ENCODE results near the gene MYO7B.
"Not testable (repeated sequence)": the region's sequence is repeated elsewhere in the genome, so short reads cannot be mapped to it uniquely, and the experiment has no call there.

MYO7B gene

GRCh38 chr2:127552846-127553245 lies 17.4 kb downstream of the MYO7B start:
- no peak for DNase-seq

DNA sequence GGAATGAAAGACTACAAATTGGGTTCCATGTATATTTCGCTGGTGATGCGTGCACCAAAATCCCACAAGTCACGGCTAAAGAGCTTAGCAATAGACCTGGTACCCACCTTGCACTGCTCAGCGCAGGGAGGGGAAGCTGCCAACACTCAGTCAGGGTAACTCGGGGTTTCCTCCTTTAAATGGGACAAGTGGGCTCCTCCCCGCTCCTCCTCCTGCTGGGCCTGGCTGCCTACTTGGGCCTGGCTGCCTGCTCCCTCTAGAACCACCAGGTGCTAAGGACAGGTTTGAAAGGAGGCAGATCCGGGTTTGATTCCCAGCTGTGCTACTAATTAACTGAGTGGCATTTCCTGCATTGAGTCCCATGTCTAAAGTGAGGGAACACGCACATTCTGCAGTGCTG lies 23.4 kb downstream of the MYO7B start:
- no peak for DNase-seq

GRCh38 chr2:127559454-127559853 lies 24.0 kb downstream of the MYO7B start:
- no peak for DNase-seq

DNA sequence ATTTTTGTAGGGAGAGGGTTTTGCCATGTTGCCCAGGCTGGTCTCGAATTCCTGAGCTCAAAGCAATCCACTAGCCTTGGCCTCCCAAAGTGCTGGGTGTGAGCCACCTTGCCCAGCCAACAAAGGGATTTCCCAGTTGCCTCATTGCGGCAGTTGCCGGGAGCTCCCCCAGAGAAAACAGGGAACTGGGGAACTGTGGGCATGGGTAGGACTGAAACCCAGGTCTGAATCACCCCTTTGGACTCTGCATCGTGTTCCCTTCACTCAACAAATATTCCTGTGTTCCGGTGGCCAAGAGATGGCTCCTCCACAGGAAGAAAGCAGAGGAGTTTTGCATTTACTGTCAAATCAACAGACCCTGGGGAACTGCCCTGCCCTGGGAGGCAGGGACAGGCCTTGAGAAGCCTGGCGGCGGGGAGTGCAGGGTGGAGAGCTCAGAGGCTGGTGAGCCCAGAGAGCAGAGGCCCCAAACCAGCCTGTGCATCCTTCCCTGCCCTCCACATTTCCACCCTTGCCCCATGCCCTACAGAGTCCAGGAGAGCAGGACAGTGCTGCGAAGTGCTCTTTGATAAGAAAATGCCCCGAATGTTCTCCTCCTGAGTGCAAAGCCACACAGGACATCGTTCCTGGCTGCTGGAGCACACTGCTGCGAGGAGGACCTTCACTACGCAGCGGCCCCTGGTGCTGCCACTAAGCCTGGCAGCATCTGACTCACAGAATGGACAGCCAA lies 24.9 kb downstream of the MYO7B start:
- no peak for DNase-seq

GRCh38 chr2:127560931-127561280 lies 25.4 kb downstream of the MYO7B start:
- no peak for DNase-seq

- no peak for DNase-seq
Observed at GRCh38 chr2:127561371-127561770, 25.9 kb downstream of the MYO7B start.

DNA sequence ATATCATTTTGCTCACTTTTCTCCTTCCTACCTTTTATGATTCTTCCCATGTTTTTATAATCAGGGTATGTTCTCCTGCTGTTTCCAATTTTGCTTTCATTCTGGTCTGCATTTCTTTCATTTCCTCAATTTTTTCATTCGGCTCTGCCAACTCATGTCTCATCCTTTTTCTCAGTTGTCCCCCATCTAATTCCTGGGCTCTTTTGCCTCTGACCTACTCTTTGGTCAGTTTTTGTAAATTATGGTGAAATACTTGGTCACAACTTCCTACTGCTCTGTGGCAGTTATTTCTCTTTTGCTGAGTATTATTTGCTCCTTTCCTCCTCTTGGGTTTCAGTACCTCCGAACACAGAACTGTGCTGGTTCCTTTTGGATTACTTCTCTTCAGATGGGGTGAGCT lies 27.5 kb downstream of the MYO7B start:
- DNase-seq: no peak

DNA sequence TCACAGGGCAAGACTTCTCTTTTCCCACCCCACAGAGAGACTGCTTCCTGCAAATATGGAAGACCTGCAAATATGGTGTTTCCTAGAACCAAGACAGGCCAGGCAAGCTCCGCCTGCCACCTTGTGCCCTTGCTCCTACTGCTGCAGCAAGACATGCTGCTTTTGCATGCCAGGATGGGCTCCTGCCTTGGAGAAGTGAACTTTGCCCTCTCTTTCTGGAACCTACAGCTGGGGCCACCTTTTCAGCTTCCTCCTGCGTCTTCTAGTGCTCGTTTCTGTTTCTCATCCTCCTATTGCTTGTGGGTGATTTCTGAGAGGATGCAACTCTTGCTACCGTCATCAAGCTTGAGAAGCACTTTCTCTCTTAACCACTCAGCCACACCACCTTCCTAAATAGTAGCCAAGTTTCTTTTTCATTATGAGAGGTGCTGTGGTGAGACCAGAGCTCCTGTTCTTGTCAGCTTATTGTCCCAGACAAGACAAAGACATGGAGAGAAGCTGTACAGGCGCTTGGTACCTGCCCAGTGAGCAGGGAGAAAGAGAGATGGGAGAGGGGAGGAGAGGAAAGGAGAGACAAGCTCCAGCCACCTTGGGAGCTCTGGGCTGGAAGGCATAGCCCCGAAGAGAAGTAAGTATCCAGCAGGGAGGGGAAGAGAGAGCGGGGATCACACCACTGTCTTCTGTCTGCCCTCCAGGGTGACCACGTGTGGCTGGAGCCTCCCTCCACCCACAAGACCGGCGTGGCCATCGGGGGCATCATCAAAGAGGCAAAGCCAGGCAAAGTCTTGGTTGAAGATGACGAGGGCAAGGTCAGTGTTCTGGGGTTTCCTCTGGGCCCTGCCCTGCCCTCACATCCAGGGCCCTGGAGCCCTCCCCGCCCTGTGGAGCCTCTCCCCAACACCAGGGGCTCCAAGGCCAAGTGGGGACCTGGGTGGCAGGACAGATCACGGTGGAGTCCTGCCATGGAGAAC lies 28.3 kb downstream of the MYO7B start:
- DNase-seq: peak; percentile 86

DNA sequence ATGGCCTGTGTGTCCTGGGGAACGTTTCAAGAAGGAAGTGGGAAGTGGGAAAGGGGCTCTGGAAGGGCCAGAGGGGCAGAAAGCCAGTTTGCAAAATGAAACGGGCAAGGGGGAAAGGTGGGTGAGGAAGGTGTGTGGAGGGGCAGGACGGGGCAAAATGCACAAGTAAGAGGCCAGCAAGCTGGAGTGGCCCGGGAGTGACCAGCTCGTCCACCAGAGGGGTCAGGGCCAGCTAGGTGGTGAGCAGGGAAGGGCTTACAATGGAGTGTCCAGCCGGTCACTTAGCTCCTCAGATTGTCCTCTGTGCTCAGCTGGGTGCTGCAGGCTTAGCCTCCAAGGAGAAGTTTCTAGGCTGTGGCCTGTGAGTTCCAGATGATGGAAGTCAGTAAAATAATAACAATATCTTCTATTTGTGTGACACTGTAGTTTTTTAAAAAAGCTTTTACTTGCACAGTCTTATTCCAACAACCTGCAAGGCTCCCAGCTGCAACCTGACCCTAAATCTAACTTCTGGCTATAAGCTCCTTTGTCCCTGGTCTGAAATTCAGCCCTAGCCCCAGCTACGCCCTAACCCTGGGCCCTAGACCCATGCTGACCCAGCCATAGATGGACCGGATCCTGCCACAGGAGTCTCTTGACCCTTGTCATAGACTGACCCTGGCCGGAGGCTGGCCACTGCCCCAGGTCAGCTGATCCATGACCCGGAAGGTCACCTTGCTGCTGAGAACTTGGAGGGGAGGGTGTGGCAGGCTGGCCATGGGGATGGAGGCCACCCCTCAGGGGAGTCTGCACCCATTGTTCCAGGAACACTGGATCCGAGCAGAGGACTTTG lies 29.2 kb downstream of the MYO7B start:
- DNase-seq: no peak

- DNase-seq: no peak
Observed at GRCh38 chr2:127565261-127566138, 30.0 kb downstream of the MYO7B start.

- DNase-seq: no peak
Observed at GRCh38 chr2:127566139-127566417, 30.6 kb downstream of the MYO7B start.

- no peak for DNase-seq
Observed at GRCh38 chr2:127566576-127566975, 31.1 kb downstream of the MYO7B start.

GRCh38 chr2:127567351-127567854 lies 31.9 kb downstream of the MYO7B start:
- DNase-seq: no peak

DNA sequence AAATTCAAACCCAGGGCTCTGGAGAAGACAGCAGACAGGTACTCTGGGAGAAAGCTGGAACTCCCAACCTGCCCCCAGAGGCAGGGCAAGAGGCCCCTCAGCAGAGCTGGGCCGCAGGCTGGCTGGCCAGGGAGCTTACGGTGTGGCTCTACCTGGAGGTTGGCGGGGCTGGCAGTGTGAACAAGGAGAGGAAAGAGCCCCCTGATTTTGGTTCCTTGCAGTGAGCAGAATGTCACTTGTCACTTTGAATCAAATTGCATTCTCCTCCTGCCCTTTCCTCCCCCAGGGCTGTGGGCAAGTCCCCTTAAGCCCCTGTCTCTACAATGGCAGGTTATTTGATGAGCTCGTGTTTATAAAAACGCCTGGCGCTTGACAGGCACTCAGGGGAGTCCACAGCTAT lies 32.6 kb downstream of the MYO7B start:
- DNase-seq: no peak

GRCh38 chr2:127569666-127570065 lies 34.2 kb downstream of the MYO7B start:
- no peak for DNase-seq

GRCh38 chr2:127570282-127571250 lies 35.1 kb downstream of the MYO7B start:
- DNase-seq: no peak

GRCh38 chr2:127572352-127572751 lies 36.9 kb downstream of the MYO7B start:
- DNase-seq: not testable (repeated sequence)

GRCh38 chr2:127572841-127573240 lies 37.4 kb downstream of the MYO7B start:
- no peak for DNase-seq

DNA sequence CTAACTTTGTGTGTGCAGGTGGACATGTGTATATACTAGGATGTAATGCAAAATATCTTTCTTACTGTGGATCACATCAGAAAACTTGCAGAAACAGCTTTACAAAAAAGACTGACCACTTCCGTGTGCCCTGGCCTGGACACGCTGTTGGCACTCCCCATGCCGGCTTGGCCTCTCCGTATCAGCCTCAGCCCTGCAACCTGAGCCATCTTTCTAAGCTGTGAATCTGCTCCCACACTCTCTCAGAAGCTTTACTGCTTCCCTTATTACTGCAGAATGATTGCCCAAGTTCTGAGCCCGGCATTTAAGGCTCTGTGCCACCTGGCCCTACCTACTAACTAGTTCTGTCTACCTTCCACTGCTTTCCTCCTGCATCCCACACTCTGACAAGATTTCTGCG lies 37.8 kb downstream of the MYO7B start:
- no peak for DNase-seq

DNA sequence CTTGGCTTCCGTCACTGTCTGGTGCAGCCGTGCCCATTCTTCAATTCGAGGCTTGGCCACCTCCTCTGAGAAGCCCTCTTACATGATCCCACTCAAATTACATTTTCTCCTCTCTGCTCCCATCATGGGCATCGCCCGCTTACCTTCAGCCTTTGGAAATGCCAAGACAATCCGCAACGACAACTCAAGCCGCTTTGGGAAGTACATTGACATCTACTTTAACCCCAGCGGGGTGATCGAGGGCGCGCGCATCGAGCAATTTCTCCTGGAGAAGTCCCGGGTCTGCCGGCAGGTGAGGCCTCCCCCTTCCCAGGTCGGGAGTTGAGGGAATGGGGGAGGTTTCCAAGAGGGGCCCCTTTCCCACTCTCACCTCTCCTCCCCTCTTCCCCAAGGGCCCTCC lies 38.3 kb downstream of the MYO7B start:
- no peak for DNase-seq

- no peak for DNase-seq
Observed at GRCh38 chr2:127574656-127575055, 39.2 kb downstream of the MYO7B start.

Data from activated CD4-positive, alpha-beta T cell treated with anti-CD3 and anti-CD28 coated beads, Interleukin-2, Interleukin-6, amounts not matched to agents 100 ng/mL and 50 ng/mL, durations not matched to agents 16 hours and 8 hours (primary cell).